HepG2 (cell line): ENCODE data around the gene CAVIN1. TPM values are rescaled to one million over a fixed set of nuclear protein-coding genes. Genes with fewer than 3 reads are reported as not detected.

Experiments used
- CC2D1A ChIP-seq: sonication (generic); formaldehyde crosslinking; IDR thresholded peaks from 2 replicates; pipeline ENCODE4 v1.8.1; 2023; ENCODE audit warnings: mild to moderate bottlenecking, missing genetic modification reagents
- EED ChIP-seq: sonication (generic); formaldehyde crosslinking; IDR thresholded peaks from 2 replicates; pipeline ENCODE4 v1.5.0; 2020; ENCODE audit warnings: mild to moderate bottlenecking, missing genetic modification reagents
- HMG20B ChIP-seq: conservative IDR thresholded peaks from 2 replicates; pipeline ENCODE4 v1.6.1; 2016; ENCODE audit warnings: missing genetic modification reagents, missing compliant biosample characterization
- MTA3 ChIP-seq: sonication (generic); formaldehyde crosslinking; IDR thresholded peaks from 2 replicates; pipeline ENCODE4 v1.4.0; 2020; ENCODE audit warnings: missing genetic modification reagents
- NFE2 ChIP-seq: sonication (generic); formaldehyde crosslinking; IDR thresholded peaks from 2 replicates; pipeline ENCODE4 v1.4.0; 2020; ENCODE audit warnings: missing genetic modification reagents
- NFIC ChIP-seq: IDR thresholded peaks from 2 replicates; pipeline ENCODE4 v1.6.1; 2012; ENCODE audit warnings: mild to moderate bottlenecking, low read length, inconsistent platforms
- RBFOX2 ChIP-seq: fragments of 200-400 bp; formaldehyde crosslinking; IDR thresholded peaks from 2 replicates; pipeline ENCODE4 v1.6.1; 2017; ENCODE audit warnings: low read depth, mild to moderate bottlenecking, low read length
- SIN3B ChIP-seq: fragments of 150-350 bp; IDR thresholded peaks from 2 replicates; pipeline ENCODE4 v1.6.1; 2014; ENCODE audit warnings: low read length
- SMAD3 ChIP-seq: sonication (generic); formaldehyde crosslinking; IDR thresholded peaks from 2 replicates; pipeline ENCODE4 v1.4.0; 2020; ENCODE audit warnings: missing genetic modification reagents
- SOX6 ChIP-seq, 2 experiments: fragments of 450-650 bp in 1 of 2; sonication (generic) in 1 of 2; formaldehyde crosslinking in 1 of 2; IDR thresholded peaks; 2 replicates each; pipeline versions ENCODE4 v1.4.0 to v1.6.1; 2017 to 2020; ENCODE audit warnings: antibody characterized with exemption in 1 of 2, mild to moderate bottlenecking in 1 of 2, missing genetic modification reagents in 1 of 2
- ZBTB7A ChIP-seq: sonication (generic); formaldehyde crosslinking; IDR thresholded peaks from 2 replicates; pipeline ENCODE4 v1.8.0; 2022; ENCODE audit warnings: mild to moderate bottlenecking, missing genetic modification reagents
- ZKSCAN8 ChIP-seq: IDR thresholded peaks from 2 replicates; pipeline ENCODE4 v1.6.1; 2016; ENCODE audit warnings: borderline replicate concordance, missing genetic modification reagents, missing compliant biosample characterization
- ZNF12 ChIP-seq: sonication (generic); formaldehyde crosslinking; IDR thresholded peaks from 2 replicates; pipeline ENCODE4 v1.5.0; 2020; ENCODE audit warnings: missing genetic modification reagents
- ZNF460 ChIP-seq: sonication (generic); formaldehyde crosslinking; IDR thresholded peaks from 2 replicates; pipeline ENCODE4 v1.5.1; 2020; ENCODE audit warnings: missing genetic modification reagents, mild to moderate bottlenecking, borderline replicate concordance
- ZNF672 ChIP-seq: sonication (generic); formaldehyde crosslinking; IDR thresholded peaks from 2 replicates; pipeline ENCODE4 v1.8.1; 2022; ENCODE audit warnings: missing genetic modification reagents
- ZNF792 ChIP-seq: IDR thresholded peaks from 2 replicates; pipeline ENCODE4 v1.6.1; 2016
- ZSCAN31 ChIP-seq: sonication (generic); formaldehyde crosslinking; IDR thresholded peaks from 2 replicates; pipeline ENCODE4 v1.5.0; 2020; ENCODE audit warnings: low read depth, mild to moderate bottlenecking, missing genetic modification reagents
- ZSCAN9 ChIP-seq: IDR thresholded peaks from 2 replicates; pipeline ENCODE4 v1.6.1; 2016; ENCODE audit warnings: borderline replicate concordance
- polyA plus RNA-seq, 8 experiments: library from polyadenylated mRNA; depleted of rRNA in 3 of 8; stranded (reverse) in 7 of 8; unstranded in 1 of 8; fragments of >200 nt; fragmentation: Illumina TruSeq in 4 of 8; extraction: Trizol in 4 of 8; gene quantifications; 2 replicates each; pipeline versions ENCODE4 v1.2.1 to v1.2.3, GENCODE V29; 2011 to 2016; ENCODE audit warnings: low read depth in 4 of 8, missing spikeins in 1 of 8, mixed read lengths in 1 of 8; ENCODE audit not compliant: insufficient read depth in 1 of 8
- total RNA-seq, 5 experiments: library from RNA; depleted of rRNA; stranded (reverse); fragments of >200 nt; fragmentation: Illumina TruSeq; extraction: Trizol; gene quantifications; 2 replicates each; pipeline ENCODE4 v1.2.3, GENCODE V29; 2016; ENCODE audit warnings: low read depth in 1 of 5
- TF ChIP-seq, protein P1 (sequence below): IDR thresholded peaks from 2 replicates; pipeline ENCODE4 v1.6.1; 2016; ENCODE audit warnings: missing compliant biosample characterization, missing genetic modification reagents, borderline replicate concordance
- TF ChIP-seq, protein P2 (sequence below): sonication (generic); formaldehyde crosslinking; conservative IDR thresholded peaks from 2 replicates; pipeline ENCODE4 v1.4.0; 2020; ENCODE audit warnings: mild to moderate bottlenecking, missing genetic modification reagents, moderate library complexity
- TF ChIP-seq, protein P3 (sequence below): sonication (generic); formaldehyde crosslinking; IDR thresholded peaks from 2 replicates; pipeline ENCODE4 v1.8.1; 2023; ENCODE audit warnings: mild to moderate bottlenecking, moderate library complexity, missing genetic modification reagents
- TF ChIP-seq, protein P4 (sequence below): IDR thresholded peaks from 2 replicates; pipeline ENCODE4 v1.6.1; 2016; ENCODE audit warnings: low read depth, borderline replicate concordance
- TF ChIP-seq, protein P5 (sequence below): sonication (generic); formaldehyde crosslinking; IDR thresholded peaks from 2 replicates; pipeline ENCODE4 v1.8.0; 2022; ENCODE audit warnings: missing genetic modification reagents, mild to moderate bottlenecking, inconsistent platforms, borderline replicate concordance

Gene CAVIN1
- total and polyA plus RNA-seq, 2 of the 13 experiments (the other 11 are each of a cell fraction or from before 2014, with no cell fraction given): 15.9 to 25.5 TPM

DNA sequence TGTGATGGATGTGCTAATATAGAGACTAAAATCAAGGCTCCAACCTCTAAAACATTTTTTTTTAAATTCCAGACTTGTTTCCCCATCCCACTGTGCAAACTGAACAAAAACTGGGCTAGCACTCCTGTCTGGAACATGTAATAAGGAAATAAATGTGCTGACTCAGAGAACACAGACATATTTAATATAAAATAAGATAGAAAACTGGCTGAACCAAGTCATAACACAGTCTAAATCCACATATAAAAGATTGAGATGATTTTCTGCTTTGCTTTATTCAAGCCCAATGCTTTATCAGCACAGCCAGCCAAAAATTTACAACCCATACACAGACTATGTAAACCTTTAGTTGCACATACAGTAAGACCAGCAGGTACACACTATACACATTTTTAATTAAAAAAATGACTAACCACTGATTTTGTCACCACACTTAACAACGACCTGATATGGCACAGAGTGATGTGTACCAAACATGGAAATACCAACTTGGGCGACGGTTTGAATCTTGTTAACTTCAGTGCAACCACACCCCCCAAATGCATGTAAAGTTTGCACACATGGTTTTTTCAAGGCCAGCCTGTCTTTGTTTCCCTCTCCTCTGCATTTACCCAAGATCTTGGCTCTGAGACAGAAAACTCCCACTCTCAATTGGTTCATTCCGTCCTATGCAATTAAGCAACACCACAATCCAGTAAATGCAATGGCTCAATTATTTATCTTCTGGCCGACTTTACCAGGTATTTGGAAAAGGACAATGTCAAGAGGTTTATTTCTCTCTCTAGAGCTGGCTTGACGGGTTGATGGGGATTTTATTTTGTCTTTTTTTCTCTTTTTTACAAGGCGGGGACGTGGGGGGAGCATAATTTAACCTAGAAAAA, 36.0 kb downstream of the CAVIN1 start (continued):
- TF ChIP-seq SIN3B (0 out of 2 replicates have a peak, but pooled peaks have one; percentile 15), HMG20B (CRISPR knock-in tag) (peak; percentile 49; the same call in 1 of the 2 replicates), RBFOX2 (0 out of 2 replicates have a peak, but pooled peaks have one; percentile 29), ZSCAN31 (CRISPR knock-in tag) (no peak), MTA3 (CRISPR knock-in tag) (no peak), ZNF460 (CRISPR knock-in tag) (no peak), NFIC (peak; percentile 48; the same call in 1 of the 2 replicates), SMAD3 (CRISPR knock-in tag) (no peak), SOX6 (IDR thresholded peaks at IDR 0.05) (no peak), SOX6 (CRISPR knock-in tag; IDR thresholded peaks at IDR 0.05) (peak; percentile 89), ZNF792 (0 out of 2 replicates have a peak, but pooled peaks have one; percentile 22), EED (CRISPR knock-in tag) (no peak), ZSCAN9 (CRISPR knock-in tag) (peak; percentile 83; the same call in 1 of the 2 replicates), ZNF12 (CRISPR knock-in tag) (no peak), NFE2 (CRISPR knock-in tag) (no peak), CC2D1A (CRISPR knock-in tag) (no peak), ZKSCAN8 (CRISPR knock-in tag) (peak; percentile 49; the same call in 1 of the 2 replicates), ZNF672 (CRISPR knock-in tag) (no peak), ZBTB7A (CRISPR knock-in tag) (no peak)
- TF ChIP-seq, protein P1, sequence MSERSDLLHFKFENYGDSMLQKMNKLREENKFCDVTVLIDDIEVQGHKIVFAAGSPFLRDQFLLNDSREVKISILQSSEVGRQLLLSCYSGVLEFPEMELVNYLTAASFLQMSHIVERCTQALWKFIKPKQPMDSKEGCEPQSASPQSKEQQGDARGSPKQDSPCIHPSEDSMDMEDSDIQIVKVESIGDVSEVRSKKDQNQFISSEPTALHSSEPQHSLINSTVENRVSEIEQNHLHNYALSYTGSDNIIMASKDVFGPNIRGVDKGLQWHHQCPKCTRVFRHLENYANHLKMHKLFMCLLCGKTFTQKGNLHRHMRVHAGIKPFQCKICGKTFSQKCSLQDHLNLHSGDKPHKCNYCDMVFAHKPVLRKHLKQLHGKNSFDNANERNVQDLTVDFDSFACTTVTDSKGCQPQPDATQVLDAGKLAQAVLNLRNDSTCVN (CRISPR knock-in tag): no peak
- TF ChIP-seq, protein P2, sequence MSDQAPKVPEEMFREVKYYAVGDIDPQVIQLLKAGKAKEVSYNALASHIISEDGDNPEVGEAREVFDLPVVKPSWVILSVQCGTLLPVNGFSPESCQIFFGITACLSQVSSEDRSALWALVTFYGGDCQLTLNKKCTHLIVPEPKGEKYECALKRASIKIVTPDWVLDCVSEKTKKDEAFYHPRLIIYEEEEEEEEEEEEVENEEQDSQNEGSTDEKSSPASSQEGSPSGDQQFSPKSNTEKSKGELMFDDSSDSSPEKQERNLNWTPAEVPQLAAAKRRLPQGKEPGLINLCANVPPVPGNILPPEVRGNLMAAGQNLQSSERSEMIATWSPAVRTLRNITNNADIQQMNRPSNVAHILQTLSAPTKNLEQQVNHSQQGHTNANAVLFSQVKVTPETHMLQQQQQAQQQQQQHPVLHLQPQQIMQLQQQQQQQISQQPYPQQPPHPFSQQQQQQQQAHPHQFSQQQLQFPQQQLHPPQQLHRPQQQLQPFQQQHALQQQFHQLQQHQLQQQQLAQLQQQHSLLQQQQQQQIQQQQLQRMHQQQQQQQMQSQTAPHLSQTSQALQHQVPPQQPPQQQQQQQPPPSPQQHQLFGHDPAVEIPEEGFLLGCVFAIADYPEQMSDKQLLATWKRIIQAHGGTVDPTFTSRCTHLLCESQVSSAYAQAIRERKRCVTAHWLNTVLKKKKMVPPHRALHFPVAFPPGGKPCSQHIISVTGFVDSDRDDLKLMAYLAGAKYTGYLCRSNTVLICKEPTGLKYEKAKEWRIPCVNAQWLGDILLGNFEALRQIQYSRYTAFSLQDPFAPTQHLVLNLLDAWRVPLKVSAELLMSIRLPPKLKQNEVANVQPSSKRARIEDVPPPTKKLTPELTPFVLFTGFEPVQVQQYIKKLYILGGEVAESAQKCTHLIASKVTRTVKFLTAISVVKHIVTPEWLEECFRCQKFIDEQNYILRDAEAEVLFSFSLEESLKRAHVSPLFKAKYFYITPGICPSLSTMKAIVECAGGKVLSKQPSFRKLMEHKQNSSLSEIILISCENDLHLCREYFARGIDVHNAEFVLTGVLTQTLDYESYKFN: no peak; the same call in 1 of the 2 replicates
- TF ChIP-seq, protein P3, sequence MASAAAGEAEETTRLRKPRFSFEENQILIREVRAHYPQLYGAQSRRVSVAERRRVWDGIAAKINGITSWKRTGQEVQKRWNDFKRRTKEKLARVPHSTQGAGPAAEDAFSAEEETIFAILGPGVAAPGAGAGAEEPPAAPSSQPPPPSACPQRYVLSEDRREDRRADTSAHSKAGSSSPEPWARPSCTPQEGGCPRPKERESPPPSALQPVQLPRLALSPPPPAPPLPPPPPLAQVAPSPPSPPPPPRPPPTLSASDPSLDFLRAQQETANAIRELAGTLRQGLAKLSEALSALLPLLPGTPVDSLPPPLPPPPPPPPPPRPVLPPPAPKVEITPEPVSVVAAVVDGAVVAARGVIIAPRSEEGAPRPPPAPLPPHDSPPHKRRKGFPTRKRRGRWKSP (CRISPR knock-in tag): peak; percentile 71; the same call in 1 of the 2 replicates
- TF ChIP-seq, protein P4, sequence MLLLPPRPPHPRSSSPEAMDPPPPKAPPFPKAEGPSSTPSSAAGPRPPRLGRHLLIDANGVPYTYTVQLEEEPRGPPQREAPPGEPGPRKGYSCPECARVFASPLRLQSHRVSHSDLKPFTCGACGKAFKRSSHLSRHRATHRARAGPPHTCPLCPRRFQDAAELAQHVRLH (CRISPR knock-in tag): 0 out of 2 replicates have a peak, but pooled peaks have one; percentile 13
- TF ChIP-seq, protein P5, sequence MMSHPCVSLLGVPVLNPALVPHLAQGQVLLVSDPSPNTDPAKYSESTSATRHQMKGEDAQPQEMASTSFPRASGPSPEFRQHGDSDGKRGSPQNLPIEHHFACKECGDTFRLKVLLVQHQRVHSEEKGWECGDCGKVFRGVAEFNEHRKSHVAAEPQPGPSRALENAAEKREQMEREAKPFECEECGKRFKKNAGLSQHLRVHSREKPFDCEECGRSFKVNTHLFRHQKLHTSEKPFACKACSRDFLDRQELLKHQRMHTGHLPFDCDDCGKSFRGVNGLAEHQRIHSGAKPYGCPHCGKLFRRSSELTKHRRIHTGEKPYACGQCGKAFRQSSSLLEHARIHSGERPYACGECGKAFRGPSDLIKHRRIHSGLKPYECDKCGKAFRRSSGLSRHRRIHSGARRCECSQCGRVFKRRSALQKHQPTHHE: peak; percentile 27; the same call in 1 of the 2 replicates
